ENCODE results near the gene ANP32B. TPM values are rescaled to one million over a fixed set of nuclear protein-coding genes. Genes with fewer than 3 reads are reported as not detected.

ANP32B gene
- total RNA-seq, 2 experiments from 2014 or later = 412 to 414 TPM

DNA sequence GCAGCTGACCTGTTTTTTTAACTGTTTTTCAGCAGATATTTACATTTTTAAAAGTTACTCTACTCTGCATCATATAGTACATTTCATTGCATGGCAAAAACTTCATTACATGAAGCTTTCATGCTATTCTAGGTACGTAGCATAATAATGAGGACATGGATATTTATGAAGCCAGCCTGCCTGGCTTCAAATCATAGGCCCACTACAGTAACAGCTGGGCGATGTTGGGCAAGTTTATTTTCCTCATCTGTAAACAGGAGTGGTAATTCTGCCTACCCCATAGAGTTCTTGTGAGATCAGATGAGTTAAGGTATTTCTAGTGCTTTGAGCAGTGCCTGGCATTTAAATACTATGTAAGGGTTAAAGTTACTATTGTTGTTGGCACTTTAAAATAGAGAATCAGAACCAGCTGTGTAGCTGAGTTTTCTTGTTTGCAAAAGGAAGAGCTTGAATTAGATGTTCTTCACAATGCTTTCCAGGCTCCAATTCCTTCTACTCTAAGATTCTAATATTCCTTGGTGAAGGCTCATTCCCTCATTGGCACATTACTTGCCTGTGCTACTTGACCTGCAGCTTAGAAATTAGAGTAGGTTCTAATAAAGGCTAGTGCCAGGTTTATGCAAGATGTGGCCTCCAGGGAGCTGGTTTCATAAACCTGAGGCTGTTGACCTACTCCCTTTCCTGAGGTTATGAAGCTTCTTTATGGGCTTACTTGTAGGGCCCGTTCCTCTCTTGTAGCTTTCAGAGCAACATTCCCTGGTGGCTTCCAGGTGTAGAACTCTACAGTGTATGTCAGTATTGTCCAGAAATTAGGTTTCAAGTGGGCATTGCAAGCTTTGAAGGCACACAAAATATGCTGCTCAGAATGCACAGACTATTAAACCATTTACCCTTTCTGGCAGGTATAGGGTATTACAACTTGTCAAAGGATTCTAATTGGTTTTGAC lies 14.5 kb downstream of the ANP32B start:
- Mint-ChIP-seq H3K36me3 (ENCODE audit: low read depth) (peaks cover 43% of the 10 kb centered on the region), H3K9me3 (no peaks in the 10 kb centered on the region), H3K4me3 (no peak overlapping the region), H3K27ac (no peak overlapping the region), H3K27me3 (ENCODE audit: low read depth) (no peaks in the 10 kb centered on the region), H3K4me1 (ENCODE audit: low read depth) (peaks cover 52% of the 10 kb centered on the region)
- CTCF ChIA-PET = interaction anchor here (0.7 to 1.6 kb wide), 11 partner anchors 8 to 99 kb away, joined by 3 to 5 read pairs (median 3); no protein-coding TSS in a partner anchor
- intact Hi-C loops (cut with micrococcal nuclease) = no loop called here
- DNase-seq = no peak

DNA sequence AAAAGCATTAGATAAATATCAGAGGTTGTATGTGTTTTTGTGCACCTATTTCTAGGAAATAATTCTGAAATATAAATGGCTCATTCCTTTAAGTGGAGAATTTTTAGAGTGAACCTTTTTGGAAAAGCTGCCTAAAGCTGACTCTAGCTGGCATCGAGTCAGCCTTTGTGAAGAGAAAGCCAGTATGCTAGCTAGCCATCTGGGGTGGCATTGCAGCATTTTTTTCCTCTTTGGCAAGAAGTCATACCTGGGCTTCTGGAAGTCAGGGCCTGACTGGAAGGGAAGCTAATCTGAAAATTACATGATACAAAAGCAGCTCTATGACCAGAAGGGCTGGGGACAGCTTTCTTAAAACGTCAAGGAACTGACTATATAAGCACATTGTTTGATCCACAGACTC lies 19.7 kb downstream of the ANP32B start:
- CTCF ChIA-PET = interaction anchor here (1.1 kb wide), 1 partner anchor 11 kb away, joined by 3 read pairs; no protein-coding TSS in a partner anchor
- Mint-ChIP-seq H3K4me1 (ENCODE audit: low read depth) (peaks cover 38% of the 10 kb centered on the region), H3K4me3 (no peak overlapping the region), H3K36me3 (ENCODE audit: low read depth) (peaks cover 59% of the 10 kb centered on the region), H3K27ac (no peak overlapping the region), H3K9me3 (no peaks in the 10 kb centered on the region), H3K27me3 (ENCODE audit: low read depth) (no peaks in the 10 kb centered on the region)
- no peak for DNase-seq
- intact Hi-C loops (cut with micrococcal nuclease) = no loop called here

DNA sequence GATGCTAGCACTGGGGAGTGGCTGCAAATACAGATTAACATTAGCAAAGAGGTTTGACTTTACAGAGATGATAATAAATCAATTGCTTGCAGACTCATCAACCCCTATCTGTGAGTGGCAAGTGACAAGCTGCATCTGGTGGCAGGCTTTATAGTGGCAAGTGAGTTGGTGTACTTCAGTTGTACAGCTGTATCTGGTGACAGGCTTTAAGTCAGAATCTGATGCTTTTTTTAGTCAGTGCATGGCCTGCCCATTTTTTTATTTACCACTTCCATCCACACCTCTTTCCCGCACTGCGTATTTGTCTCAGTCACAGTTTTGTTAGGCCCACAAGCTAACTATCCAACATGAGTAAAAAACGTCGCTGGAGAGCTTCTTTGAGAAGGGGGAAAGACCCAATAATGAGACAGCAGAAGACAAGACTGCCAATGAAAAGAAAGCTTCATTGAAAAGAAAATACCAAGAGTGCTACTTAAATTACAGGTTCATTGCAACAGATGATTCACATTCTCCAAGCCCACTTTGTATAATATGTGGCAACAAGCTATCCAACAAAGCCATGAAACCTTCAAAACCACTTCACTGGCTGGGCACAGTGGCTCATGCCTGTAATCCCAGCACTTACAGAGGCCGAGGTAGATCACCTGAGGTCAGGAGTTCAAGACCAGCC lies 23.1 kb downstream of the ANP32B start:
- DNase-seq = no peak

DNA sequence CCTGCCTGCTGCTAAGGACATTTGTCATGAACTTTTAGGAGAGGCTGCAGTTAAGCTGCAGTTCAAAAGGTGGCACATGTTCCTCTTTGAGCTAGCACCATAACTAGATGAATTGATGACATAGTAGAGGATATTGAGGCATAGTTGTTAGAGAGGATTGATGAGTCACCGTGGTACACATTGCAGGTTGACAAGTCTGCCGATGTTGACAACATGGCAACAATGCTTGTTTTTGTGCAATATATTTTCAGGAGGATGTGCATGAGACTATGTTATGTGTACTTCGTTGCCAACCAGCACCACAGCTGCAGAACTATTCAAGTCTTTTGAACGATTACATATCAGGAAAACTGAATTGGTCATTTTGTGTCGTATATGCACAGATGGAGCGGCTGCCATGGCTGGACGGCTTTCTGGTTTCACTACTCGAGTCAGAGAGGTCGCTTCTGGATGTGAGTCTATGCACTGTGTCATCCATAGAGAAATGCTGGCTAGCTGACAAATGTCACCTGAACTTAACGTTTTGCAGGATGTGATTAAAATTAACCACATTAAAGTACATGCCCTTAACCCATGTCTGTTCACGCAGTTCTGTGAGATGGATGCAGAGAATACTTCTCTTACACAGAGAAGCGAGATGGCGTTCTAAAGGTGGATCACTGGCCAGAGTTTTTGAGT lies 24.2 kb downstream of the ANP32B start:
- Mint-ChIP-seq H3K4me3 (no peak overlapping the region), H3K27me3 (ENCODE audit: low read depth) (no peaks in the 10 kb centered on the region), H3K36me3 (ENCODE audit: low read depth) (peaks cover 63% of the 10 kb centered on the region), H3K27ac (no peak overlapping the region), H3K4me1 (ENCODE audit: low read depth) (peaks cover 31% of the 10 kb centered on the region), H3K9me3 (no peaks in the 10 kb centered on the region)
- CTCF ChIA-PET = interaction anchor here (0.6 to 4.1 kb wide), 6 partner anchors 9 to 84 kb away, joined by 3 to 30 read pairs (median 6); no protein-coding TSS in a partner anchor
- intact Hi-C loops (cut with micrococcal nuclease) = no loop called here
- DNase-seq = no peak

More for the DNA sequence above, 23.1 kb downstream of the ANP32B start:
- H3K4me1 Mint-ChIP-seq (ENCODE audit: low read depth) = peaks cover 34% of the 10 kb centered on the region
- peak overlapping the region; percentile 44 for H3K27ac Mint-ChIP-seq
- intact Hi-C loops (cut with micrococcal nuclease) = no loop called here
- no peak overlapping the region for H3K4me3 Mint-ChIP-seq
- H3K9me3 Mint-ChIP-seq = no peaks in the 10 kb centered on the region
- H3K27me3 Mint-ChIP-seq (ENCODE audit: low read depth) = no peaks in the 10 kb centered on the region
- CTCF ChIA-PET = interaction anchor here (0.8 to 4.1 kb wide), 8 partner anchors 8 to 83 kb away, joined by 3 to 30 read pairs (median 4); no protein-coding TSS in a partner anchor
- peaks cover 60% of the 10 kb centered on the region for H3K36me3 Mint-ChIP-seq (ENCODE audit: low read depth)

DNA sequence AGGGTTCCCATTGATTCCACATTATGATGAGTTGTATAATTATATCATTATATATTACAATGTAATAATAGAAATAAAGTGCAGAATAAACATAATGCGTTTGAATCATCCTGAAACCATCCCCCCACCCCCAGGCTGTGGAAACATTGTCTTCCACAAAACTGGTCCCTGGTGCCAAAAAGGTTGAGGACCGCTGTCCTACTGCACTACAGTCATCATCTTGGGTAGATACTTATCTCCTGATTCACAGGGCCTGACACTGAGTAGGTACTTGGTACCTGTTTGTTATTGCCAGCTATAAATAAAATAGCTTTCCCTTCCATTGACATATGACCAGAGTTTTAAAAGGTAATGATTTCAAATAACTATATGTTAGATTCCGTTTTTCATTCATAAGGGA lies 25.6 kb downstream of the ANP32B start:
- peaks cover 70% of the 10 kb centered on the region for H3K36me3 Mint-ChIP-seq (ENCODE audit: low read depth)
- no peak overlapping the region for H3K27ac Mint-ChIP-seq
- H3K27me3 Mint-ChIP-seq (ENCODE audit: low read depth) = no peaks in the 10 kb centered on the region
- CTCF ChIA-PET = interaction anchor here (1.0 kb wide), 1 partner anchor 11 kb away, joined by 3 read pairs; no protein-coding TSS in a partner anchor
- no peak for DNase-seq
- H3K4me3 Mint-ChIP-seq = no peak overlapping the region
- H3K9me3 Mint-ChIP-seq = no peaks in the 10 kb centered on the region
- H3K4me1 Mint-ChIP-seq (ENCODE audit: low read depth) = peaks cover 31% of the 10 kb centered on the region
- intact Hi-C loops (cut with micrococcal nuclease) = no loop called here

DNA sequence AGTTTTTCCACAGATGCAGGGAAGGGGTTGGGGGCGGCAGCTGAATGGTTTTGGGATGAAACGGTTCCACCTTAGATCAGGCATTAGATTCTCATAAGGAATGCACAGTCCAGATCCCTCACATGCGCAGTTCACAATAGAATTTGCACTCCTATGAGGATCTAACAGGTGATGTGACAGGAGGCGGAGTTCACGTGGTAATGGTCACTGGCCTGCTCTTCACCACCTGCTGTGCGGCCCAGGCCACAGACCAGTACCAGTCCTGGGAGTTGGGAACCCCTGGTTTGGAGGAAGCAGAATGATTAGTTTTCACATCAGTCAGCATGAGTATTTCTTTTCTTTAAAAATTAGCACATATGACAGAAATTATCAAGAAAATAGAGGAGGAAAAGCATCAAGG lies 26.3 kb downstream of the ANP32B start:
- Mint-ChIP-seq H3K4me1 (ENCODE audit: low read depth) (peaks cover 29% of the 10 kb centered on the region), H3K36me3 (ENCODE audit: low read depth) (peaks cover 66% of the 10 kb centered on the region), H3K27me3 (ENCODE audit: low read depth) (no peaks in the 10 kb centered on the region), H3K27ac (no peak overlapping the region), H3K9me3 (no peaks in the 10 kb centered on the region), H3K4me3 (no peak overlapping the region)
- intact Hi-C loops (cut with micrococcal nuclease) = no loop called here
- CTCF ChIA-PET = no interaction called here
- DNase-seq = no peak

DNA sequence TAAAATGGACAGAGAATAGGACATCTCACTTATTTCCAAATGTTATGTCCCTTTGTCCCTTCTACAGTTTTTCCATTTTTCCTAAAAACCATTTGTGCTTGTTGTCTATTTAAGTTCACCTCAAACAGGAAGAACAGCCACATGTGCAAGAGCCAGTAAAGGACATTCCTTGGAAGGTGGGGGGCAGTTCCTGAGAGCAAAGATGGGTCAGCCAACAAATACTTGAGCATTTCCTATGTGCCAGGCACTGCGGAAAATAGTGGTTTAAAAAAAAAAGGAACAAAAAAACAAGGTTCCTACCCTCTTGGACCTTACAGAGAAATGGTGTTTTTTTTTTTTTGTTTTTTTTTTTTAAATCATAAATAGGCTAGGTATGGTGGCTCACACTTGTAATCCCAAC lies 26.8 kb downstream of the ANP32B start:
- intact Hi-C loops (cut with micrococcal nuclease) = no loop called here

DNA sequence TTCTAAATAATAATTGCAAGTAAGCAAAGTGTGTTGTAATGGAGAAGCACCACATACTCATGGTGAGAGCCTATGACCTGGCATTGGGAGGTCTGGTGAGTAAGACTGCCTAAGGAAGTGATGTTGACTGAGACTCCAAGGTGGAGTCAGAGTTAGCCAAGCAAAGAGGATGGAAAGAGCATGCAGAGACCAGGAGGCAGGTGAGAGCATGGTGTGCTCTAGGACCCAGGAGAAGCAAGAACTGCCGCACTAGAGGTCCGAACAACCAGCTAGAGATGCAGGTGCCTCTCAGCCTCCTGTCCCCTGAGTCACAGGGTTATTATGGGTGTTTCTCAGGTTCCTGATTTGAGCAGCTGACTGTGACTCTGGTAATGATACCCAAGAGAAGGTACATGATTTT lies 27.3 kb downstream of the ANP32B start:
- H3K27ac Mint-ChIP-seq = no peak overlapping the region
- peaks cover 27% of the 10 kb centered on the region for H3K4me1 Mint-ChIP-seq (ENCODE audit: low read depth)
- intact Hi-C loops (cut with micrococcal nuclease) = no loop called here
- DNase-seq = peak; percentile 34
- CTCF ChIA-PET = interaction anchor here (0.6 to 1.1 kb wide), 4 partner anchors 21 to 88 kb away, joined by 3 to 4 read pairs (median 4); no protein-coding TSS in a partner anchor
- H3K9me3 Mint-ChIP-seq = no peaks in the 10 kb centered on the region
- H3K36me3 Mint-ChIP-seq (ENCODE audit: low read depth) = peaks cover 70% of the 10 kb centered on the region
- H3K4me3 Mint-ChIP-seq = no peak overlapping the region
- H3K27me3 Mint-ChIP-seq (ENCODE audit: low read depth) = no peaks in the 10 kb centered on the region

More for the DNA sequence above, 26.8 kb downstream of the ANP32B start:
- Mint-ChIP-seq H3K27ac (no peak overlapping the region), H3K36me3 (ENCODE audit: low read depth) (peaks cover 68% of the 10 kb centered on the region), H3K27me3 (ENCODE audit: low read depth) (no peaks in the 10 kb centered on the region), H3K9me3 (no peaks in the 10 kb centered on the region), H3K4me1 (ENCODE audit: low read depth) (peaks cover 26% of the 10 kb centered on the region), H3K4me3 (no peak overlapping the region)
- DNase-seq = no peak
- CTCF ChIA-PET = no interaction called here

DNA sequence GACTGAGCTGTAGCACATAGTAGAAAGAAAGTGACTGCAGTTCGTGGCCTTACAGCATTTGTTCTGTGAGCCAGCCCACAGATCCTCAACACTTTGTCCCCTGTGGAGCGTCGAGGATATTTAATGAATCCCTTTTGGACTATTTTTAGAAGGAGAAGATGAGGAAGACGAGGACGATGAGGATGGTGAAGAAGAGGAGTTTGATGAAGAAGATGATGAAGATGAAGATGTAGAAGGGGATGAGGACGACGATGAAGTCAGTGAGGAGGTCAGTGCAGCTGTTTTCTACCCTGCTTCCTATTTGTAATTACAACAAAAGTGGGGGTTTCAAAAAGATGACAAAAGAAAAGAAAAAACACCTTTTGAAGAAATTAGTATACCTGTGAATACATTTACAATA lies 28.0 kb downstream of the ANP32B start:
- Mint-ChIP-seq H3K4me1 (ENCODE audit: low read depth) (peaks cover 22% of the 10 kb centered on the region), H3K9me3 (no peaks in the 10 kb centered on the region), H3K27me3 (ENCODE audit: low read depth) (no peaks in the 10 kb centered on the region), H3K36me3 (ENCODE audit: low read depth) (peaks cover 68% of the 10 kb centered on the region), H3K27ac (no peak overlapping the region), H3K4me3 (no peak overlapping the region)
- CTCF ChIA-PET = interaction anchor here (0.6 to 1.1 kb wide), 5 partner anchors 21 to 385 kb away, joined by 3 to 4 read pairs (median 3); no protein-coding TSS in a partner anchor
- intact Hi-C loops (cut with micrococcal nuclease) = no loop called here
- no peak for DNase-seq

DNA sequence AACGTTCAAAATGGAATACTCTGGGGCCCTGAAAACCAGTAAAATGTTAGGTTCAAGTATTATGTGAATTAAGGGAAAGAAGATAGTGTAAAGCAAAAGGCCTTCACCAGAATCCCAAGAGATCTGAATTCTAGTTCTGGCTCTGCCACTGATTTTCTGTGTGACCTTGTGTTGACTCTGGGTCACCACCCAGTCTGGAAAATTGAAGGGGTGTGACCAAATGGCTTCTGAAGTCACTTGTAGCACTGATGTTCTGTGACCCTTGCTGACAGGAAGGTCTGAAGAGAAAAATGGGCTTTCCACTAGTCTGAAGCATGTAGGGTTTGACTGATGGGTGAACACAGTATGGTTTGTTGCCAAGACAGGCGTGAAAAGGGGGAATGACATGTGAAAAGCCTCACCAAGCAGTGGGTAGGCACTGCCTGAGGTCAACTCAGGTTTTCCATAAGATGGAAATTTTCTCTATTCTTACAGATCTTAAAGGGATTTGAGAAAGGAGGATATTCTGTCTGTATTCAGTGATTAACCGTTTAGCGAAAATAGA lies 33.1 kb downstream of the ANP32B start:
- intact Hi-C loops (cut with micrococcal nuclease) = no loop called here
- DNase-seq = no peak
- peak overlapping the region; percentile 17 for H3K27ac Mint-ChIP-seq
- H3K4me3 Mint-ChIP-seq = no peak overlapping the region
- CTCF ChIA-PET = interaction anchor here (0.8 kb wide), 1 partner anchor 17 kb away, joined by 7 read pairs; no protein-coding TSS in a partner anchor
- H3K9me3 Mint-ChIP-seq = no peaks in the 10 kb centered on the region
- H3K4me1 Mint-ChIP-seq (ENCODE audit: low read depth) = peaks cover 2% of the 10 kb centered on the region
- H3K36me3 Mint-ChIP-seq (ENCODE audit: low read depth) = peaks cover 43% of the 10 kb centered on the region
- no peaks in the 10 kb centered on the region for H3K27me3 Mint-ChIP-seq (ENCODE audit: low read depth)

DNA sequence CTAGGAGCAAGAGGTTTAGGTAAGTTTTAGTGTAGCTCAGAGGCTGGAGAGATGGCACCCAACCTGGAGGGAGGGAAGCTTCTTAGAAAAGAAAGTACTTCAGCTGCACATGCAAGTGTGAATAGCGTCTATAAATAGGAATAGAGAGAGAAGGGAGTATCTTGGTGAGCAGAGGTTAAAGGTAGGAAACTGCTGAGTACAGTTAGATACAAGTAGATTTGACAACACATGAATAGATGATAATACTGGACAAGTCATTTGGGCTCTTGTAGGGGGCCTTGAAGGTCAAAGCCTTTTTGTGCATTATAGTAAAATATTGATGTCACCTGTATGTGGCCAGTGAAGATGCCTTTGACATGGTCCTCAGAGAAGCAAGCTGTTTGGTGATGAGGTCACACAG lies 34.2 kb downstream of the ANP32B start:
- H3K27me3 Mint-ChIP-seq (ENCODE audit: low read depth) = no peaks in the 10 kb centered on the region
- H3K9me3 Mint-ChIP-seq = no peaks in the 10 kb centered on the region
- no peak overlapping the region for H3K27ac Mint-ChIP-seq
- CTCF ChIA-PET = interaction anchor here (0.6 to 1.0 kb wide), 4 partner anchors 18 to 193 kb away, joined by 3 to 5 read pairs (median 4); no protein-coding TSS in a partner anchor
- intact Hi-C loops (cut with micrococcal nuclease) = no loop called here
- H3K36me3 Mint-ChIP-seq (ENCODE audit: low read depth) = peaks cover 35% of the 10 kb centered on the region
- no peak overlapping the region for H3K4me3 Mint-ChIP-seq
- H3K4me1 Mint-ChIP-seq (ENCODE audit: low read depth) = peaks cover 2% of the 10 kb centered on the region
- DNase-seq = no peak
